Spinal cord (tissue), 10 donors: ENCODE measurements around the gene ENTREP1. TPM values are rescaled to one million over a fixed set of nuclear protein-coding genes. Genes with fewer than 3 reads are reported as not detected.
A peak's percentile ranks its signal among the peaks of the same experiment; 100 is the strongest.

ENCODE experiments used
- DNase-seq, 6 donors: peaks; one replicate each; pipeline versions ENCODE4 v3.0.0 to v3.0.0-alpha.2; 2013 to 2015; ENCODE audit warnings: low spot score in 6 of 6, low read depth in 4 of 6
- H3K27ac ChIP-seq: one replicate; pipeline ENCODE4 v1.5.1; 2013; ENCODE audit warnings: low read depth, low read length, control low read depth
- H3K27me3 ChIP-seq: one replicate; pipeline ENCODE4 v1.6.1; 2013; ENCODE audit warnings: low read length; ENCODE audit not compliant: control insufficient read depth, insufficient read depth
- H3K36me3 ChIP-seq: one replicate; pipeline ENCODE4 v1.6.1; 2013; ENCODE audit warnings: low read length; ENCODE audit not compliant: control insufficient read depth, insufficient read depth
- H3K4me1 ChIP-seq: one replicate; pipeline ENCODE4 v1.6.1; 2013; ENCODE audit warnings: low read length; ENCODE audit not compliant: control insufficient read depth, insufficient read depth
- H3K4me3 ChIP-seq: one replicate; pipeline ENCODE4 v1.5.1; 2013; ENCODE audit warnings: low read depth, low read length, control low read depth
- H3K9me3 ChIP-seq: one replicate; pipeline ENCODE4 v1.6.1; 2013; ENCODE audit warnings: low read length; ENCODE audit not compliant: control insufficient read depth, insufficient read depth
- WGBS: methylation state at CpG from one replicate; pipeline ENCODE4 v1.1.5; 2013; ENCODE audit warnings: missing lambda C conversion rate; ENCODE audit not compliant: insufficient coverage; 5-methylcytosine and 5-hydroxymethylcytosine counted together
- polyA plus RNA-seq, 2 donors: library from polyadenylated mRNA; unstranded; fragments of 120-200 nt; gene quantifications; one replicate each; pipeline ENCODE4 v1.2.1, GENCODE V29; 2013; ENCODE audit not compliant: insufficient read length in 2 of 2
- total RNA-seq, 2 donors: library from RNA; depleted of rRNA in 1 of 2; stranded (reverse); fragments of 120-200 nt in 1 of 2; fragments of >200 nt in 1 of 2; gene quantifications; one replicate each; pipeline versions ENCODE4 v1.2.3 to v1.2.4, GENCODE V29; 2013 to 2014
- donor health status: healthy.

Gene ENTREP1
- total and polyA plus RNA-seq, 4 donors = 19.5 to 110 (median 63.0) TPM

GRCh38 chr9:69412741-69413150, 87.7 kb downstream of the ENTREP1 start:
- Histone ChIP-seq H3K9me3 (no peaks in the 10 kb centered on the region), H3K27ac (no peak overlapping the region), H3K36me3 (no peaks in the 10 kb centered on the region), H3K27me3 (no peaks in the 10 kb centered on the region), H3K4me3 (peak overlapping the region; percentile 4), H3K4me1 (peaks cover 14% of the 10 kb centered on the region)
- WGBS = 24% methylated on average over 20 of the region's 20 CpGs
- DNase-seq = peak in 2 of 6 donors; percentile 82 to 87

- Histone ChIP-seq H3K9me3 (no peaks in the 10 kb centered on the region), H3K4me1 (peaks cover 8% of the 10 kb centered on the region), H3K27me3 (no peaks in the 10 kb centered on the region), H3K4me3 (no peak overlapping the region), H3K36me3 (no peaks in the 10 kb centered on the region), H3K27ac (no peak overlapping the region)
- DNase-seq = no peak
- 97% methylated on average over 5 of the region's 10 CpGs for WGBS
Observed at GRCh38 chr9:69420611-69421270, 95.7 kb downstream of the ENTREP1 start.

- H3K27ac ChIP-seq = no peak overlapping the region
- peak in 5 of 6 donors; percentile 62 to 94 (median 75) for DNase-seq
- H3K36me3 ChIP-seq = no peaks in the 10 kb centered on the region
- WGBS = 85% methylated on average over 10 of the region's 16 CpGs
- no peaks in the 10 kb centered on the region for H3K27me3 ChIP-seq
- H3K4me3 ChIP-seq = no peak overlapping the region
- peaks cover 14% of the 10 kb centered on the region for H3K4me1 ChIP-seq
- H3K9me3 ChIP-seq = peaks cover 2% of the 10 kb centered on the region
Observed at GRCh38 chr9:69421908-69422801, 97.1 kb downstream of the ENTREP1 start.

GRCh38 chr9:69425136-69425801, 100.3 kb downstream of the ENTREP1 start:
- DNase-seq = no peak
- peaks cover 9% of the 10 kb centered on the region for H3K36me3 ChIP-seq
- peaks cover 14% of the 10 kb centered on the region for H3K4me1 ChIP-seq
- no peaks in the 10 kb centered on the region for H3K27me3 ChIP-seq
- H3K9me3 ChIP-seq = peaks cover 2% of the 10 kb centered on the region
- no peak overlapping the region for H3K27ac ChIP-seq
- H3K4me3 ChIP-seq = no peak overlapping the region
- WGBS = 82% methylated on average over 14 of the region's 17 CpGs

- DNase-seq = peak in 1 of 6 donors; percentile 37
- Histone ChIP-seq H3K4me3 (no peak overlapping the region), H3K9me3 (peaks cover 2% of the 10 kb centered on the region), H3K27ac (peak overlapping the region; percentile 37), H3K4me1 (peaks cover 9% of the 10 kb centered on the region), H3K27me3 (no peaks in the 10 kb centered on the region), H3K36me3 (peaks cover 23% of the 10 kb centered on the region)
- no CpG with 5 or more reads among the region's 4 CpGs for WGBS
Observed at GRCh38 chr9:69427286-69427685, 102.3 kb downstream of the ENTREP1 start.

GRCh38 chr9:69428017-69428785, 103.2 kb downstream of the ENTREP1 start:
- Histone ChIP-seq H3K4me3 (no peak overlapping the region), H3K27ac (no peak overlapping the region), H3K36me3 (peaks cover 32% of the 10 kb centered on the region), H3K9me3 (peaks cover 2% of the 10 kb centered on the region), H3K27me3 (no peaks in the 10 kb centered on the region), H3K4me1 (peaks cover 7% of the 10 kb centered on the region)
- DNase-seq = no peak
- WGBS = 96% methylated on average over 14 of the region's 15 CpGs

- Histone ChIP-seq H3K27ac (no peak overlapping the region), H3K4me3 (no peak overlapping the region), H3K27me3 (no peaks in the 10 kb centered on the region), H3K36me3 (peaks cover 37% of the 10 kb centered on the region), H3K9me3 (peaks cover 2% of the 10 kb centered on the region), H3K4me1 (peaks cover 7% of the 10 kb centered on the region)
- DNase-seq = no peak
- 87% methylated on average over 6 of the region's 6 CpGs for WGBS
Observed at GRCh38 chr9:69429281-69429680, 104.3 kb downstream of the ENTREP1 start.

GRCh38 chr9:69430206-69430605, 105.2 kb downstream of the ENTREP1 start:
- DNase-seq = no peak
- 75% methylated on average over 4 of the region's 4 CpGs for WGBS
- no peak overlapping the region for H3K4me3 ChIP-seq
- H3K9me3 ChIP-seq = peaks cover 2% of the 10 kb centered on the region
- H3K27ac ChIP-seq = no peak overlapping the region
- H3K4me1 ChIP-seq = peaks cover 7% of the 10 kb centered on the region
- H3K36me3 ChIP-seq = peaks cover 39% of the 10 kb centered on the region
- H3K27me3 ChIP-seq = no peaks in the 10 kb centered on the region

- WGBS = 83% methylated on average over 11 of the region's 13 CpGs
- H3K9me3 ChIP-seq = no peaks in the 10 kb centered on the region
- H3K4me3 ChIP-seq = no peak overlapping the region
- no peak for DNase-seq
- H3K27me3 ChIP-seq = no peaks in the 10 kb centered on the region
- H3K27ac ChIP-seq = no peak overlapping the region
- peaks cover 39% of the 10 kb centered on the region for H3K36me3 ChIP-seq
- H3K4me1 ChIP-seq = peaks cover 7% of the 10 kb centered on the region
Observed at GRCh38 chr9:69431203-69431602, 106.2 kb downstream of the ENTREP1 start.
